ENCODE results near the gene ANKRD33B. TPM values are rescaled to one million over a fixed set of nuclear protein-coding genes. Genes with fewer than 3 reads are reported as not detected.

ANKRD33B gene
- total and polyA plus RNA-seq, 2 of the 8 experiments (the other 6 are each of a cell fraction or from before 2014, with no cell fraction given), result 6.9 to 20.6 TPM

DNA sequence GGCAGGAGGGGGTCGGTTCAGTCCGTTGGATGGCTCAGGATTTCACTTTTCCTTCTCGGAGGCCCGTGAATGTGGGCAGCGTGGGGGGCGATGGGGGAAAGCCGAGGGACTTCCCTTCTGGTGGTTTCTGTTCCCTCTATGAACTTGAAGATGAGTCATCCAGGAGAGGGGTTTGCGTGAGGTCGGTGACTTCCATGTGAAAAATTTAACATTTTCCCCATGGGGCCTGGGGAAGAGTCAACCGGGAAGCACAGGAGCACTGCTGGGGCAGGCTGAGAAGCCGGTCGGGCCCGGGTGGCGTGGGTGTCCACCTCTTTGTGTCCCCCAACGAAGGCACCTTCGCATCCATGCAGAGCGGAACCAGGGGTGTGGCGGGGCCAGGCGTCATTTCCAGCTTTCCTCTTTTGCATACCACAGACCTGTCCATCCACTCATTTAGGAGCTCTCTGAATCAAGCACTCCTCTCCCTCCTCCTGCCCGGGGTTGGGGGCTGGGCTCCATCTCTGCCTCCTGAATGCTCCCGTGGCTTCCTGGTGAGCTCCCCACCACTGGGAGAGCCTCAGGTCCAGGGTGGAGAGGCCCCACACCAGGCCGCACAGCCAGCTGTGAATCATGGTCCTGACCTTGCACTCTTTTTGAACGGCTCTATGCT, 68.4 kb downstream of the ANKRD33B start:
- peaks cover 0 to 9% of the 10 kb centered on the region in 2 experiments; a peak in 1 of 4 replicates for H3K79me2 ChIP-seq (ENCODE audit: control insufficient read depth in 1 of 2, insufficient read depth in 2 of 2, low read length in 2 of 2)
- H3K27ac ChIP-seq (ENCODE audit: low read depth, low read length), result no peak overlapping the region
- no peak overlapping the region for H2BK15ac ChIP-seq (ENCODE audit: low read length)
- no peaks in the 10 kb centered on the region for H3K27me3 ChIP-seq (replicated peaks in 1 of 4; ENCODE audit: control insufficient read depth in 3 of 4, extremely low read depth in 1 of 4, insufficient read depth in 3 of 4, low read length in 3 of 4)
- no peak overlapping the region for H3K14ac ChIP-seq (ENCODE audit: insufficient read length)
- H3K79me1 ChIP-seq (ENCODE audit: low read depth, low read length), result no peaks in the 10 kb centered on the region
- peaks cover 3% of the 10 kb centered on the region for H3K23me2 ChIP-seq (ENCODE audit: low read depth, low read length)
- no peaks in the 10 kb centered on the region for H3K36me3 ChIP-seq (ENCODE audit: control insufficient read depth in 2 of 4, insufficient read depth in 4 of 4, low read length in 3 of 4)
- peak overlapping the region; percentile 88; the same call in 1 of the 2 replicates for H2BK5ac ChIP-seq (ENCODE audit: low read depth, low read length)
- WGBS, 2 experiments (ENCODE audit: extremely low coverage in 1 of 2, insufficient coverage in 1 of 2, insufficient read length in 1 of 2, insufficient replicate concordance in 2 of 2, low coverage in 1 of 2, low lambda C conversion rate in 2 of 2, missing lambda C conversion rate in 1 of 2), result 67% methylated on average over 22 of the region's 23 CpGs; no CpG with 5 or more reads in 1 of the 2 experiments
- H2AFZ ChIP-seq (ENCODE audit: low read length), result no peak overlapping the region
- H3K23ac ChIP-seq (ENCODE audit: insufficient read length), result no peak overlapping the region
- TF ChIP-seq SRF (IDR thresholded peaks at IDR 0.05; ENCODE audit: low read depth, low read length) (no peak), TCF12 (IDR thresholded peaks at IDR 0.05; ENCODE audit: low read depth, low read length) (no peak), JUND (IDR thresholded peaks at IDR 0.05; ENCODE audit: low read length) (peak; percentile 53; the same call in 1 of the 2 replicates)
- H3K18ac ChIP-seq (ENCODE audit: extremely low read depth, low read length), result peak overlapping the region; percentile 62; the same call in 1 of the 2 replicates
- H4K20me1 ChIP-seq (replicated peaks in 1 of 2; ENCODE audit: control insufficient read depth in 1 of 2, insufficient read depth in 2 of 2, low read length in 2 of 2), result no peaks in the 10 kb centered on the region
- DNase-seq (ENCODE audit: low read depth in 1 of 2, low spot score in 2 of 2) (no peak), FAIRE-seq (no peak)
- H3K4me1 ChIP-seq (replicated peaks in 1 of 4; ENCODE audit: control insufficient read depth in 3 of 4, insufficient read depth in 4 of 4, low read length in 3 of 4), result peaks cover 14 to 36% (median 28%) of the 10 kb centered on the region in 4 experiments
- no peak overlapping the region for H4K8ac ChIP-seq (ENCODE audit: extremely low read depth, insufficient read depth, low read length)
- no peak overlapping the region for H2AK5ac ChIP-seq (ENCODE audit: low read depth, low read length)
- H2BK120ac ChIP-seq (replicated peaks; ENCODE audit: low read depth, low read length), result no peak overlapping the region
- no peaks in the 10 kb centered on the region for H3K9me3 ChIP-seq (ENCODE audit: insufficient read depth in 2 of 2, low read depth in 1 of 2, low read length in 1 of 2)
- no peak overlapping the region for H3K56ac ChIP-seq (replicated peaks; ENCODE audit: insufficient read length, low read depth, low read length)
- no peak overlapping the region for H4K5ac ChIP-seq (ENCODE audit: insufficient read length, low read depth, low read length)
- H3K4me3 ChIP-seq (ENCODE audit: extremely low read depth in 1 of 4, insufficient read depth in 2 of 4, low read depth in 3 of 4, low read length in 4 of 4), result no peak overlapping the region
- no peak overlapping the region; a peak in 1 of 4 replicates for H3K4me2 ChIP-seq (ENCODE audit: insufficient read depth in 1 of 2, low read depth in 2 of 2, low read length in 2 of 2)
- POLR2A ChIA-PET (ENCODE audit: partially characterized antibody), result interaction anchor here (0.6 to 1.9 kb wide), 2 partner anchors 14 to 181 kb away, joined by 3 to 5 read pairs; no protein-coding TSS in a partner anchor
- H2BK20ac ChIP-seq (ENCODE audit: low read length), result no peak overlapping the region
- CTCF ChIA-PET (ENCODE audit: partially characterized antibody), result interaction anchor here (0.6 to 1.5 kb wide), 4 partner anchors 8 to 180 kb away, joined by 3 read pairs; no protein-coding TSS in a partner anchor
- H4K91ac ChIP-seq (replicated peaks; ENCODE audit: insufficient read length, low read length), result peak overlapping the region; percentile 72
- peak overlapping the region; percentile 72; the same call in 1 of the 2 replicates for H2BK12ac ChIP-seq (ENCODE audit: low read depth, low read length)
- no peak overlapping the region for H3K4ac ChIP-seq (replicated peaks; ENCODE audit: insufficient read length, low read depth, low read length)
- H3K9ac ChIP-seq (replicated peaks in 1 of 4; ENCODE audit: extremely low read depth in 1 of 4, low read depth in 3 of 4, low read length in 3 of 4), result no peak overlapping the region
